HFFc6 (cell line): Measurements from ENCODE around the gene ANXA8. TPM values are rescaled to one million over a fixed set of nuclear protein-coding genes. Genes with fewer than 3 reads are reported as not detected.

Experiments used
- DNase-seq: peaks from one replicate; pipeline ENCODE4 v3.0.0-alpha.2; 2018
- H3K27ac Mint-ChIP-seq: 2 replicates; pipeline ENCODE4 v1.8.0; 2020; ENCODE audit warnings: mild to moderate bottlenecking, mixed read lengths
- H3K27me3 Mint-ChIP-seq: 2 replicates; pipeline ENCODE4 v1.8.0; 2021; ENCODE audit warnings: mild to moderate bottlenecking, moderate library complexity, mixed read lengths; ENCODE audit not compliant: insufficient read depth
- H3K36me3 Mint-ChIP-seq: 2 replicates; pipeline ENCODE4 v1.8.0; 2021; ENCODE audit warnings: low read depth, mixed read lengths
- H3K4me1 Mint-ChIP-seq: 2 replicates; pipeline ENCODE4 v1.8.0; 2020; ENCODE audit warnings: low read depth, mixed read lengths
- H3K4me3 Mint-ChIP-seq: 2 replicates; pipeline ENCODE4 v1.8.0; 2020; ENCODE audit warnings: mild to moderate bottlenecking, moderate library complexity, mixed read lengths
- H3K9me3 Mint-ChIP-seq: 2 replicates; pipeline ENCODE4 v1.8.0; 2020; ENCODE audit warnings: mild to moderate bottlenecking, mixed read lengths
- CTCF ChIP-seq: fragments of 200-600 bp; sonication (generic); IDR thresholded peaks from 2 replicates; pipeline ENCODE4 v1.5.0; 2021; ENCODE audit warnings: antibody characterized with exemption, mild to moderate bottlenecking
- total RNA-seq, 6 experiments: library from RNA; stranded (reverse); fragmentation: NEBNext Ultra II Directional; extraction: Animal tissue kit (Norgen Biotek cat#: 25700); gene quantifications; 2 replicates in 1 of 6; 3 replicates in 5 of 6; pipeline ENCODE4 v1.2.3, GENCODE V29; 2021

Gene ANXA8
- total RNA-seq, 6 experiments from 2014 or later: 0.45 to 1.1 (median 0.53) TPM; not detected in 1

GRCh38 chr10:47447705-47448104 is 36.2 kb downstream of the ANXA8 start:
- no peak for TF ChIP-seq CTCF
- H3K9me3 Mint-ChIP-seq: peaks cover 12% of the 10 kb centered on the region
- H3K27me3 Mint-ChIP-seq: peaks cover 9% of the 10 kb centered on the region
- no peak for DNase-seq
- no peak overlapping the region for H3K27ac Mint-ChIP-seq
- peaks cover 11% of the 10 kb centered on the region for H3K36me3 Mint-ChIP-seq
- H3K4me1 Mint-ChIP-seq: no peaks in the 10 kb centered on the region
- H3K4me3 Mint-ChIP-seq: no peak overlapping the region

GRCh38 chr10:47447209-47447608 is 36.7 kb downstream of the ANXA8 start:
- H3K27ac Mint-ChIP-seq: no peak overlapping the region
- no peak overlapping the region for H3K4me3 Mint-ChIP-seq
- TF ChIP-seq CTCF: no peak

GRCh38 chr10:47445720-47446119 is 38.2 kb downstream of the ANXA8 start:
- no peak overlapping the region for H3K4me3 Mint-ChIP-seq
- no peak for DNase-seq
- H3K36me3 Mint-ChIP-seq: peaks cover 11% of the 10 kb centered on the region
- H3K27ac Mint-ChIP-seq: no peak overlapping the region
- no peaks in the 10 kb centered on the region for H3K4me1 Mint-ChIP-seq
- peaks cover 12% of the 10 kb centered on the region for H3K9me3 Mint-ChIP-seq
- TF ChIP-seq CTCF: no peak
- H3K27me3 Mint-ChIP-seq: peaks cover 15% of the 10 kb centered on the region

More at GRCh38 chr10:47447209-47447608, 36.7 kb downstream of the ANXA8 start:
- Mint-ChIP-seq H3K9me3 (peaks cover 12% of the 10 kb centered on the region), H3K27me3 (peaks cover 11% of the 10 kb centered on the region), H3K4me1 (no peaks in the 10 kb centered on the region), H3K36me3 (peaks cover 11% of the 10 kb centered on the region)
- DNase-seq: no peak

- Mint-ChIP-seq H3K27ac (no peak overlapping the region), H3K27me3 (peaks cover 10% of the 10 kb centered on the region), H3K36me3 (peaks cover 11% of the 10 kb centered on the region), H3K9me3 (peaks cover 12% of the 10 kb centered on the region), H3K4me3 (no peak overlapping the region), H3K4me1 (no peaks in the 10 kb centered on the region)
- no peak for DNase-seq
- no peak for TF ChIP-seq CTCF
These were observed 39.9 kb downstream of the ANXA8 start for GRCh38 chr10:47444047-47444446.

- no peak for TF ChIP-seq CTCF
- Mint-ChIP-seq H3K36me3 (peaks cover 11% of the 10 kb centered on the region), H3K4me3 (no peak overlapping the region), H3K9me3 (peaks cover 12% of the 10 kb centered on the region), H3K27me3 (peaks cover 12% of the 10 kb centered on the region), H3K4me1 (no peaks in the 10 kb centered on the region), H3K27ac (no peak overlapping the region)
- DNase-seq: no peak
These were observed 40.8 kb downstream of the ANXA8 start for GRCh38 chr10:47443145-47443544.

GRCh38 chr10:47442351-47442750 is 41.6 kb downstream of the ANXA8 start:
- Mint-ChIP-seq H3K9me3 (peaks cover 12% of the 10 kb centered on the region), H3K4me3 (no peak overlapping the region), H3K36me3 (peaks cover 11% of the 10 kb centered on the region)

More at GRCh38 chr10:47442351-47442750, 41.6 kb downstream of the ANXA8 start:
- Mint-ChIP-seq H3K27me3 (peaks cover 14% of the 10 kb centered on the region), H3K27ac (no peak overlapping the region), H3K4me1 (no peaks in the 10 kb centered on the region)
- DNase-seq: no peak
- TF ChIP-seq CTCF: no peak
